K562 (cell line): ENCODE results near the gene CTF1. TPM values are rescaled to one million over a fixed set of nuclear protein-coding genes. Genes with fewer than 3 reads are reported as not detected.

Experiments
- ADNP ChIP-seq: fragments of 200-800 bp; sonication (Bioruptor generic); IDR thresholded peaks from 2 replicates; pipeline ENCODE4 v1.6.1; 2016; ENCODE audit warnings: missing genetic modification characterization, missing compliant biosample characterization
- BCOR ChIP-seq: fragments of 450-650 bp; IDR thresholded peaks from 2 replicates; pipeline ENCODE4 v1.6.1; 2016
- CHD4 ChIP-seq: fragments of 200-600 bp; sonication (generic); IDR thresholded peaks from 3 replicates; pipeline ENCODE4 v1.6.1; 2012; ENCODE audit warnings: low read depth, mild to moderate bottlenecking, mixed read lengths, low read length, inconsistent platforms; ENCODE audit not compliant: insufficient read depth, insufficient replicate concordance, poor library complexity, severe bottlenecking
- CUX1 ChIP-seq: fragments of 200-800 bp; sonication (Bioruptor generic); IDR thresholded peaks from 2 replicates; pipeline ENCODE4 v1.6.1; 2016; ENCODE audit warnings: missing genetic modification characterization, missing compliant biosample characterization
- ZBTB43 ChIP-seq: sonication (generic); formaldehyde crosslinking; IDR thresholded peaks from 2 replicates; pipeline ENCODE4 v1.8.0; 2023; ENCODE audit warnings: mild to moderate bottlenecking, missing genetic modification reagents
- ZFX ChIP-seq: sonication (generic); formaldehyde crosslinking; IDR thresholded peaks from 2 replicates; pipeline ENCODE4 v1.8.0; 2022; ENCODE audit warnings: mild to moderate bottlenecking, missing genetic modification reagents, moderate library complexity
- ZMIZ1 ChIP-seq, 2 experiments: fragments of 150-350 bp in 1 of 2; IDR thresholded peaks; 2 replicates each; pipeline ENCODE4 v1.6.1; 2012 to 2016; ENCODE audit warnings: low read depth in 2 of 2, low read length in 2 of 2, mild to moderate bottlenecking in 1 of 2, moderate library complexity in 1 of 2
- polyA plus RNA-seq, 8 experiments: library from polyadenylated mRNA; depleted of rRNA in 4 of 8; stranded (reverse) in 5 of 8; unstranded in 3 of 8; fragments of >200 nt; fragmentation: Nextera tagmentation in 2 of 8; fragmentation: Illumina TruSeq in 1 of 8; extraction: Ambion mirVana in 2 of 8; extraction: Trizol in 1 of 8; gene quantifications; 2 replicates each; pipeline versions ENCODE4 v1.2.1 to v1.2.3, GENCODE V29; 2011 to 2014; ENCODE audit warnings: inconsistent platforms in 1 of 8, missing spikeins in 1 of 8
- total RNA-seq, 7 experiments: library from RNA; depleted of rRNA in 6 of 7; stranded (reverse); fragments of >200 nt in 6 of 7; fragmentation: Illumina TruSeq in 2 of 7; extraction: Trizol in 2 of 7; gene quantifications; 2 replicates each; pipeline versions ENCODE4 v1.2.1 to v1.2.3, GENCODE V29; 2011 to 2021; ENCODE audit warnings: low replicate concordance in 1 of 7

The CTF1 gene
- total and polyA plus RNA-seq, 9 of the 15 experiments (the other 6 are each of a cell fraction or from before 2014, with no cell fraction given), result 0.24 to 2.5 (median 0.44) TPM

- TF ChIP-seq CUX1 (CRISPR knock-in tag) (0 out of 2 replicates have a peak, but pooled peaks have one; percentile 8), ZFX (CRISPR knock-in tag) (no peak), CHD4 (no peak), BCOR (peak; percentile 61; the same call in 1 of the 2 replicates), ADNP (tag) (peak; percentile 16; the same call in 1 of the 2 replicates), ZBTB43 (CRISPR knock-in tag) (0 out of 2 replicates have a peak, but pooled peaks have one; percentile 13), ZMIZ1 (IDR thresholded peaks at IDR 0.05; ENCODE audit: low read depth in 2 of 2, low read length in 2 of 2) (0 out of 4 replicates have a peak, but pooled peaks of 1 of the 2 experiments have one; percentile 5)
These were observed 22.1 kb upstream of the CTF1 start (continued) for GRCh38 chr16:30874244-30874820.
